ENCODE results near the gene VMAC. TPM values are rescaled to one million over a fixed set of nuclear protein-coding genes. Genes with fewer than 3 reads are reported as not detected.
A peak's percentile ranks its signal among the peaks of the same experiment; 100 is the strongest.

Gene VMAC
- total and polyA plus RNA-seq, 2 of the 13 experiments (the other 11 are each of a cell fraction or from before 2014, with no cell fraction given): 2.4 TPM

DNA sequence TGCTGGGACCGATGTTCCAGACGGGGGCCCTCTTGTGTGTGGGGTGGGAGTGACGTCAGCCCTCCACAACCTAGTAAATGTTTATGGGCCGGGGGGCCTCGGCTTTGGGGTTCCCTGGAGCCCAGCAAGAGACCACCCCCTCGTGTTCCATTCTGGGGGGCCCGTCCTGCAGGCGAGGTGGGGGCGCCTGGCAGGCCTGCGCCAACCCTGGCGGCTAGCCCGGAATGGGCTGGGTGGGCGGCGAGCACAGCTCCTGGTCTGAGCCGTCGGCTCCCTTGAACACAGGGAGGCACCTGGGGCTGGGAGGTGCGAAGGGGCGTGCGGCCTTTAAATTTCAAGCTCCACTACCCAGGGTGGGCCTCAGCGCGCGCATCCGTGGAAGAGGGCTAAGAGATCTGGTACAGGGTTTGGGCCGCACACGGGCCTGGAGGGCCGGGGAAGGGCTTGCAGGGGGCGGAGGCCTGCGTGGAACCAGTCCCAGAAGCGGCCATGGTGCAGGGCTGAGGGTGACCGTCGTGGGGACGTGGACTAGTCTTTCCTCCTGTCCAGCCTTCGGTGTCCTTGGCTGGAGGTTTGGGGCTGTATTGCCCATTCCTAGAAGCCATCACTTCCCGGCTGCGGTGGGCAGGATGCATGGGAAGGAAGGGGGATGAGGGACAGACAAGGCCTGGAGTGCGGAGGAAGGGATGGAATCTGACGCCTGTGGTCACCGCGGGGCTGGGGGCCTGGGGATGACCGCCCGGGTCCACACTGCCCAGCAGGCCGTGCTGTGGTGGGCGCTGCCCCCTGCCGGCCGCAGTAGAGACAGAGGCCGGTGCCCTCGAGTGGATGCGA, 12.5 kb upstream of the VMAC start (continued):
- TF ChIP-seq ZGPAT (CRISPR knock-in tag; IDR thresholded peaks at IDR 0.05): peak; percentile 40; the same call in 1 of the 2 replicates
- peak; percentile 75 for TF ChIP-seq ZBTB33 (CRISPR knock-in tag; IDR thresholded peaks at IDR 0.05)
- TF ChIP-seq SRSF4 (IDR thresholded peaks at IDR 0.05; ENCODE audit: low read depth, low read length, poor library complexity, severe bottlenecking): peak; percentile 69
- no peak for TF ChIP-seq PLSCR1 (CRISPR knock-in tag; IDR thresholded peaks at IDR 0.05; ENCODE audit: borderline replicate concordance)
- TF ChIP-seq NFYC (CRISPR knock-in tag; IDR thresholded peaks at IDR 0.05): no peak
- TF ChIP-seq RFX1 (IDR thresholded peaks at IDR 0.05): no peak
- peak; percentile 85 for TF ChIP-seq ZBTB25 (CRISPR knock-in tag; IDR thresholded peaks at IDR 0.05)
- TF ChIP-seq, protein P1, sequence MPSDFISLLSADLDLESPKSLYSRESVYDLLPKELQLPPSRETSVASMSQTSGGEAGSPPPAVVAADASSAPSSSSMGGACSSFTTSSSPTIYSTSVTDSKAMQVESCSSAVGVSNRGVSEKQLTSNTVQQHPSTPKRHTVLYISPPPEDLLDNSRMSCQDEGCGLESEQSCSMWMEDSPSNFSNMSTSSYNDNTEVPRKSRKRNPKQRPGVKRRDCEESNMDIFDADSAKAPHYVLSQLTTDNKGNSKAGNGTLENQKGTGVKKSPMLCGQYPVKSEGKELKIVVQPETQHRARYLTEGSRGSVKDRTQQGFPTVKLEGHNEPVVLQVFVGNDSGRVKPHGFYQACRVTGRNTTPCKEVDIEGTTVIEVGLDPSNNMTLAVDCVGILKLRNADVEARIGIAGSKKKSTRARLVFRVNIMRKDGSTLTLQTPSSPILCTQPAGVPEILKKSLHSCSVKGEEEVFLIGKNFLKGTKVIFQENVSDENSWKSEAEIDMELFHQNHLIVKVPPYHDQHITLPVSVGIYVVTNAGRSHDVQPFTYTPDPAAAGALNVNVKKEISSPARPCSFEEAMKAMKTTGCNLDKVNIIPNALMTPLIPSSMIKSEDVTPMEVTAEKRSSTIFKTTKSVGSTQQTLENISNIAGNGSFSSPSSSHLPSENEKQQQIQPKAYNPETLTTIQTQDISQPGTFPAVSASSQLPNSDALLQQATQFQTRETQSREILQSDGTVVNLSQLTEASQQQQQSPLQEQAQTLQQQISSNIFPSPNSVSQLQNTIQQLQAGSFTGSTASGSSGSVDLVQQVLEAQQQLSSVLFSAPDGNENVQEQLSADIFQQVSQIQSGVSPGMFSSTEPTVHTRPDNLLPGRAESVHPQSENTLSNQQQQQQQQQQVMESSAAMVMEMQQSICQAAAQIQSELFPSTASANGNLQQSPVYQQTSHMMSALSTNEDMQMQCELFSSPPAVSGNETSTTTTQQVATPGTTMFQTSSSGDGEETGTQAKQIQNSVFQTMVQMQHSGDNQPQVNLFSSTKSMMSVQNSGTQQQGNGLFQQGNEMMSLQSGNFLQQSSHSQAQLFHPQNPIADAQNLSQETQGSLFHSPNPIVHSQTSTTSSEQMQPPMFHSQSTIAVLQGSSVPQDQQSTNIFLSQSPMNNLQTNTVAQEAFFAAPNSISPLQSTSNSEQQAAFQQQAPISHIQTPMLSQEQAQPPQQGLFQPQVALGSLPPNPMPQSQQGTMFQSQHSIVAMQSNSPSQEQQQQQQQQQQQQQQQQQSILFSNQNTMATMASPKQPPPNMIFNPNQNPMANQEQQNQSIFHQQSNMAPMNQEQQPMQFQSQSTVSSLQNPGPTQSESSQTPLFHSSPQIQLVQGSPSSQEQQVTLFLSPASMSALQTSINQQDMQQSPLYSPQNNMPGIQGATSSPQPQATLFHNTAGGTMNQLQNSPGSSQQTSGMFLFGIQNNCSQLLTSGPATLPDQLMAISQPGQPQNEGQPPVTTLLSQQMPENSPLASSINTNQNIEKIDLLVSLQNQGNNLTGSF (CRISPR knock-in tag; IDR thresholded peaks at IDR 0.05): no peak
- TF ChIP-seq ATF1 (CRISPR knock-in tag; IDR thresholded peaks at IDR 0.05): no peak
- peak; percentile 49; the same call in 1 of the 2 replicates for TF ChIP-seq HDAC1 (CRISPR knock-in tag; IDR thresholded peaks at IDR 0.05)
- TF ChIP-seq ZBTB10 (CRISPR knock-in tag; IDR thresholded peaks at IDR 0.05; ENCODE audit: borderline replicate concordance): no peak
- 0 out of 2 replicates have a peak, but pooled peaks have one; percentile 36 for TF ChIP-seq ZNF292 (CRISPR knock-in tag; IDR thresholded peaks at IDR 0.05; ENCODE audit: borderline replicate concordance, low read depth)
- no peak for TF ChIP-seq ZNF282 (IDR thresholded peaks at IDR 0.05; ENCODE audit: partially characterized antibody)
- no peak; the same call in 1 of the 2 replicates for TF ChIP-seq AHR (CRISPR knock-in tag; IDR thresholded peaks at IDR 0.05)
